ENCODE results near the gene GSDMA.
"Not testable (repeated sequence)": the region's sequence is repeated elsewhere in the genome, so short reads cannot be mapped to it uniquely, and the experiment has no call there.

Gene GSDMA

GRCh38 chr17:39997543-39997942, 34.7 kb downstream of the GSDMA start:
- DNase-seq (ENCODE audit: low read depth) = no peak

- no peak for DNase-seq (ENCODE audit: low read depth)
Measured at GRCh38 chr17:39999067-39999466, 36.3 kb downstream of the GSDMA start.

GRCh38 chr17:40000161-40000560, 37.4 kb downstream of the GSDMA start:
- DNase-seq (ENCODE audit: low read depth) = no peak

- not testable (repeated sequence) for DNase-seq (ENCODE audit: low read depth)
Measured at GRCh38 chr17:40001335-40001734, 38.5 kb downstream of the GSDMA start.

DNA sequence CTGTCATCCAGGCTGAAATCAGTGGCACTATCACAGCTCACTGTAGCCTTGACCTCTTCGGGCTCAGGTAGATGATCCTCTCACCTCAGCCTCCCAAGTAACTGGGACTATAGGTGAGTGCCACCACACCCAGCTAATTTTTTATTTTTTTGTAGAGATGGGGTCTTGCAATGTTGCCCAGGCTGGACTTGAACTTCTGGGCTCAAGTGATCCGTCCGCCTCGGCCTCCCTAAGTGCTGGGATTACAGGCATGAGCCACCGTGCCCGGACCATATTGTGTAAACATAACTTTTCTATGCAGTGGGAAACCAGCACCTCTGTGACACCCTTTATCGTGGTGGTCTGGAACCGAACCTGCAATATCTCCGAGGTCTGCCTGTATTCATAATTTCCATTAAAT, 41.3 kb downstream of the GSDMA start:
- no peak for DNase-seq (ENCODE audit: low read depth)

- DNase-seq (ENCODE audit: low read depth) = no peak
Measured at GRCh38 chr17:40004712-40005111, 41.9 kb downstream of the GSDMA start.

DNA sequence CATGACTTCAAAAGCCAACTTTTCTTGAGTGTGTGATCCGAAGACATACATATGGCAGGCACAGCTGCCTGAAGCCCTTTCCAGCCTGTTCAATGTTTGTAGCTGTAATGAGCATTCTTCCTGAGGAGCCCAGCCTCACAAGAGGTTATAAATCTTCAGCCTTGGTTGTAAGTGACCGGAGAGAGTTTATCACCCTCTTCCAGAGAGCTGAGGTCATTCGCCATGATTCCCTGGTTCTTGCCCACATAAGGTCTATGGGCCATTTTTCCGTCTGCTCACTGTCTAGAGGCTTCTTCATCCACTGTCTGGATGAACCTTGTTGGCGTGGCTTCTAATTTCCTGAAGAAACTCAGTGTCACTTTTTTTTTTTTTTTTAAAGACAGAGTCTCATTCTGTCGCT, 42.7 kb downstream of the GSDMA start:
- no peak for DNase-seq (ENCODE audit: low read depth)

DNA sequence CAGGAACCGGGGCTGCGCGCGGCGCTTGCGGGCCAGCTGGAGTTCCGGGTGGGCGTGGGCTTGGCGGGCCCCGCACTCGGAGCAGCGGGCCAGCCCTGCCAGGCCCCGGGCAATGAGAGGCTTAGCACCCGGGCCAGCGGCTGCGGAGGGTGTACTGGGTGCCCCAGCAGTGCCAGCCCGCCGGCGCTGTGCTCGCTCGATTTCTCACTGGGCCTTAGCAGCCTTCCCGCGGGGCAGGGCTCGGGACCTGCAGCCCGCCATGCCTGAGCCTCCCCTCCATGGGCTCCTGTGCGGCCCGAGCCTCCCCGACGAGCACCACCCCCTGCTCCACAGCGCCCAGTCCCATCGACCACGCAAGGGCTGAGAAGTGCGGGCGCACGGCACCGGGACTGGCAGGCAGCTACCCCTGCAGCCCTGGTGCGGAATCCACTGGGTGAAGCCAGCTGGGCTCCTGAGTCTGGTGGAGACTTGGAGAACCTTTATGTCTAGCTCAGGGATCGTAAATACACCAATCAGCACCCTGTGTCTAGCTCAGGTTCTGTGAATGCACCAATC, 48.2 kb downstream of the GSDMA start:
- DNase-seq (ENCODE audit: low read depth) = not testable (repeated sequence)

- DNase-seq (ENCODE audit: low read depth) = not testable (repeated sequence)
Measured at GRCh38 chr17:40012017-40012647, 49.3 kb downstream of the GSDMA start.

GRCh38 chr17:40014375-40014980, 51.7 kb downstream of the GSDMA start:
- DNase-seq (ENCODE audit: low read depth) = no peak

GRCh38 chr17:40015005-40015997, 52.5 kb downstream of the GSDMA start, which contains the start of gene CSF3:
CSF3 (plus strand) TSS chr17:40015440; CDS start chr17:40015475, 35 bp downstream.
- DNase-seq (ENCODE audit: low read depth) = no peak

DNA sequence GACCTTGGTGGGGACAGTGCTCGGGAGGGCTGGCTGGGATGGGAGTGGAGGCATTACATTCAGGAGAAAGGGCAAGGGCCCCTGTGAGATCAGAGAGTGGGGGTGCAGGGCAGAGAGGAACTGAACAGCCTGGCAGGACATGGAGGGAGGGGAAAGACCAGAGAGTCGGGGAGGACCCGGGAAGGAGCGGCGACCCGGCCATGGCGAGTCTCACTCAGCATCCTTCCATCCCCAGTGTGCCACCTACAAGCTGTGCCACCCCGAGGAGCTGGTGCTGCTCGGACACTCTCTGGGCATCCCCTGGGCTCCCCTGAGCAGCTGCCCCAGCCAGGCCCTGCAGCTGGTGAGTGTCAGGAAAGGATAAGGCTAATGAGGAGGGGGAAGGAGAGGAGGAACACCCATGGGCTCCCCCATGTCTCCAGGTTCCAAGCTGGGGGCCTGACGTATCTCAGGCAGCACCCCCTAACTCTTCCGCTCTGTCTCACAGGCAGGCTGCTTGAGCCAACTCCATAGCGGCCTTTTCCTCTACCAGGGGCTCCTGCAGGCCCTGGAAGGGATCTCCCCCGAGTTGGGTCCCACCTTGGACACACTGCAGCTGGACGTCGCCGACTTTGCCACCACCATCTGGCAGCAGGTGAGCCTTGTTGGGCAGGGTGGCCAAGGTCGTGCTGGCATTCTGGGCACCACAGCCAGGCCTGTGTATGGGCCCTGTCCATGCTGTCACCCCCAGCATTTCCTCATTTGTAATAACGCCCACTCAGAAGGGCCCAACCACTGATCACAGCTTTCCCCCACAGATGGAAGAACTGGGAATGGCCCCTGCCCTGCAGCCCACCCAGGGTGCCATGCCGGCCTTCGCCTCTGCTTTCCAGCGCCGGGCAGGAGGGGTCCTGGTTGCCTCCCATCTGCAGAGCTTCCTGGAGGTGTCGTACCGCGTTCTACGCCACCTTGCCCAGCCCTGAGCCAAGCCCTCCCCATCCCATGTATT, 53.5 kb downstream of the GSDMA start:
- DNase-seq (ENCODE audit: low read depth) = no peak

DNA sequence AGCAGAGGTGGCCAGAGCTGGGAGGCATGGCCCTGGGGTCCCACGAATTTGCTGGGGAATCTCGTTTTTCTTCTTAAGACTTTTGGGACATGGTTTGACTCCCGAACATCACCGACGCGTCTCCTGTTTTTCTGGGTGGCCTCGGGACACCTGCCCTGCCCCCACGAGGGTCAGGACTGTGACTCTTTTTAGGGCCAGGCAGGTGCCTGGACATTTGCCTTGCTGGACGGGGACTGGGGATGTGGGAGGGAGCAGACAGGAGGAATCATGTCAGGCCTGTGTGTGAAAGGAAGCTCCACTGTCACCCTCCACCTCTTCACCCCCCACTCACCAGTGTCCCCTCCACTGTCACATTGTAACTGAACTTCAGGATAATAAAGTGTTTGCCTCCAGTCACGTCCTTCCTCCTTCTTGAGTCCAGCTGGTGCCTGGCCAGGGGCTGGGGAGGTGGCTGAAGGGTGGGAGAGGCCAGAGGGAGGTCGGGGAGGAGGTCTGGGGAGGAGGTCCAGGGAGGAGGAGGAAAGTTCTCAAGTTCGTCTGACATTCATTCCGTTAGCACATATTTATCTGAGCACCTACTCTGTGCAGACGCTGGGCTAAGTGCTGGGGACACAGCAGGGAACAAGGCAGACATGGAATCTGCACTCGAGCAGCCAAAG, 54.7 kb downstream of the GSDMA start:
- DNase-seq (ENCODE audit: low read depth) = no peak

GRCh38 chr17:40018211-40019121, 55.7 kb downstream of the GSDMA start:
- no peak for DNase-seq (ENCODE audit: low read depth)

- no peak for DNase-seq (ENCODE audit: low read depth)
Measured at GRCh38 chr17:40019140-40019991, 56.6 kb downstream of the GSDMA start.

DNA sequence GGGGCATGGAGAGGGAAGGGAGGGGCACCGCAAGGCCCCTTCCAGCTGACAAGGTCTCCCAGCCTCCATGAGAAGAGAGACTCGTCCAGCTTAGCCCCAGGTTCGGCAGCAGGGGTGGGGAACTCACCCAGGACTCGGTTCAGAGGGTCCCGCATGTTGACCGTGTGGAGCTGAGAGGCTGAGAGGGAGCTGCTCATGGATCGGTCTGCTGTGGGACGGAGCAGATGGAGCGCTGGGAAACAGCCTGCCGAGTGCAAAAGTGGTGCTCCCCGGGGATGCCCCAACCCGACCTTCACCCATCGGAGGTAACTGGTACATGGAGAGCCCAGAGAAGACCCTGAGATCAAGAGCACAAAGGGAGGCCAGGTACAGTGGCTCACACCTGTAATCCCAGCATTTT, 57.3 kb downstream of the GSDMA start:
- DNase-seq (ENCODE audit: low read depth) = no peak

DNA sequence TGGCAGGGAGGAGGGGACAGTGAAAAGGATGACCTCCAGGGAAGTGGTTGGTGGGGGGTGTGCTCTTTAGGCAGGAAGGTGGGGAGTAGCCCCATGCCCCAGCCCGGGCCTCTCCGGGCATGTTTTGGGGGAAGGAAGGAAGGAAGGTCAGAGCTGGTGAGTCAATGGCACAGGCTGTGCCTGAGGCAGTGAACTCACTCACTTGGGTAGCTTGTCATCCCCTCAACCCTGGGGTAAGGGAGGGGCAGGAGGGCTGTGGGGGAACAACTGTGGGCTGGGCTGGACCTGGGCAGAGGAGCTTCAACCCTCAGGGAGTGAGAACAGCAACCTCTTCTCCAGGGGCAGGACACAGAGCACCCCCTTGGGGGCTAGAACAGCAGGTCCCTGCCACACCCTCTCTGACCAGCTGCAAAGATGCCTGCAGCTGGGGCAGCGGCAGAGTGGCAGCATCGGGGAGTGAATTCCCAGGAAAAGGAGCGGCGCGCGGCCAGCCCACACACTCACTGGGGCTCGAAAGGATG, 58.7 kb downstream of the GSDMA start:
- DNase-seq (ENCODE audit: low read depth) = no peak

- no peak for DNase-seq (ENCODE audit: low read depth)
Measured at GRCh38 chr17:40022497-40022896, 59.7 kb downstream of the GSDMA start.

Data from non-pigmented ciliary epithelial cell (primary cell).